ENCODE data around the gene TOMM40L.

Gene TOMM40L

DNA sequence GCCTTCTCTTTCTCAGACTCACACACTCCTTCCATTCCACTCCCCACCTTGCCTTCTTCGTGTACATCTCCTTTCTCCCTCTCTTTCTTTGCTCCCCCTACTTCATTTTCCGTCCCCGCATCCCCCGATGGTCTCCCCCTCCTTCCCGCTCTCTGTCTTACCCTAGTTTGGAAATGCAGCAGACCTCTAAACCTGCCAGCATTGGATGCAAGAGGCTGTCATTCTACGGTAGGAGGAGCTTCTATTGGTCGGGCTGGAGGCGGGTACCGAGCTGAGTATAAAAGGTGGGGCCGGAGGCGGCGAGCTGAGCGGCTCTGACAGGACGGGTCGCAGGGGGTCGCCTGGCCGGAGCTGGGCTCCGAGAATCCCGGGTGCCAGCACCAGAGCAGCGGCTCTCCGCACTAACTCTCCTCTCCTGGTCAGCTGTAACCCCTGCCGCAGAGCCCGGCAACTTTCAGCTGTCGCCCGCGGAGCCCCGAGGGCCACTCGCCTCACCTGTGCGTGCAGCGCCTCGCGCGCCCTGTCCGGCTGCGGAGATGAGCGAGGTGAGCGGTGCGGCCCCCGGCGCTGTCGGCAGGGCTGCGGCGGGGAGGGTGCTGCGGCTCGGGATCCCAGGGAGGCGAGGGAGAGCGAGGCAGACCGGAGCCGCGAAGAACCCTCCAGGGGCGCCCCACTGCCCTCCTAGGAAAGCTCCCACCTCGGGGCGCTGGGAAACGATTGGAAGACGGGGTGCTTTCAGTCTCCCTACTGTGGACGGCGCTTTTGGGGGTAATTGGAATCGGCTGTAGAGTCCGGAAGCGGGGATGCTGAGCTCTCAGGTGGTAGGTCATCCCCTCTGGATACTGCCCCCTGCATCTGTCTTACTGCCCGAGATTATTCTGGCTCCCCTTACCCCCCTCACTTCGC is 32.8 kb downstream of the TOMM40L start, which contains the start of gene PCP4L1:
Gene PCP4L1, plus strand, starts transcription at position 307 of the 906 bp plus-strand sequence. Its CDS starts 230 bp downstream, at position 537.
- TF ChIP-seq JUND (IDR thresholded peaks at IDR 0.05; ENCODE audit: low read depth): no peak
- peak; percentile 94 to 96 for DNase-seq (ENCODE audit: low read depth in 1 of 2, low spot score in 1 of 2)
- in situ Hi-C loops (cut with HindIII; ENCODE audit: low pct_unique_long_range_greater_than_20kb, low sequenced_read_pairs): no loop called here

- no peak for DNase-seq (ENCODE audit: low read depth in 1 of 2, low spot score in 1 of 2)
- no peak for TF ChIP-seq JUND (IDR thresholded peaks at IDR 0.05; ENCODE audit: low read depth)
- in situ Hi-C loops (cut with HindIII; ENCODE audit: low pct_unique_long_range_greater_than_20kb, low sequenced_read_pairs): no loop called here
These were observed 33.5 kb downstream of the TOMM40L start for GRCh38 chr1:161259345-161259702.

DNA sequence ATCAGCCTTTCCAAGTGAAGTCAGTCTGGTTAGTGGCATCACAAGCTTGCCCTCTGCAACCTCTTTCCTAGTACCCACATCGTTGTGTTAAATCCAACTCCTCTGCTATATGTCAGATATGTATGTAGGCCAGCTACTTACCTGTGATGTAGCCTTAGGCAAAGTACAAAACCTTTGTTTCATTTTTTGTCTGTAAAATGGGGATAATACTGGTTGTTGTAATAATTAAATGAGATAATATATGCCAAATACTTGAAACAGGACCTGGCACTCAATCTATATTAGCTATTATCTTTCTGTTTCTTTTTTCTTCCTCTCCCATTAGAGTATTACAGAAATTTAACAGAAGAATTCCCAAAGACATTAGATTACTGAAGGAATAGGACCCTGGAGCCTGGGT is 33.9 kb downstream of the TOMM40L start:
- DNase-seq (ENCODE audit: low read depth in 1 of 2, low spot score in 1 of 2): no peak
- no peak for TF ChIP-seq JUND (IDR thresholded peaks at IDR 0.05; ENCODE audit: low read depth)
- in situ Hi-C loops (cut with HindIII; ENCODE audit: low pct_unique_long_range_greater_than_20kb, low sequenced_read_pairs): no loop called here

- TF ChIP-seq JUND (IDR thresholded peaks at IDR 0.05; ENCODE audit: low read depth): no peak
- peak in 1 of 2 experiments; percentile 51 for DNase-seq (ENCODE audit: low read depth in 1 of 2, low spot score in 1 of 2)
- in situ Hi-C loops (cut with HindIII; ENCODE audit: low pct_unique_long_range_greater_than_20kb, low sequenced_read_pairs): no loop called here
These were observed 34.8 kb downstream of the TOMM40L start for GRCh38 chr1:161260376-161261260.

GRCh38 chr1:161261261-161262235 is 35.7 kb downstream of the TOMM40L start:
- DNase-seq (ENCODE audit: low read depth in 1 of 2, low spot score in 1 of 2): peak in 1 of 2 experiments; percentile 70
- TF ChIP-seq JUND (IDR thresholded peaks at IDR 0.05; ENCODE audit: low read depth): no peak
- in situ Hi-C loops (cut with HindIII; ENCODE audit: low pct_unique_long_range_greater_than_20kb, low sequenced_read_pairs): no loop called here

DNA sequence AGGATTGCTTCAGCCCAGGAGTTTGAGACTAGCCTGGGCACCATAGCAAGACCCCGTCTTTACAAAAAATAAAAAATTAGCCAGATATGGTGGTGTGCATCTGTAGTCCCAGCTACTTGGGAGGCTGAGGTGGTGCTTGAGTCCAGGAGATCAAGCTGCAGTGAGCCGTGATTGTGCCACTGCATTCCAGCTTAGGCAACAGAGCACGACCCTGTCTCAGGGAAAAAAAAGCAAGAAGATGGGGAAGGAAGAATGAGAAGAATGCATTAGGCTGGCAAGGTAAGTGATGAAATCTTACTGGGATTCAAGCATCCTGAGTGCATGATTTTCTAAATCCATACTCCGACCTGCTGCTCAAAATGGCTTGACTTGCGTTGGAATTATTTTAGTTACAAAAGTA is 39.4 kb downstream of the TOMM40L start:
- DNase-seq (ENCODE audit: low read depth in 1 of 2, low spot score in 1 of 2): no peak
- in situ Hi-C loops (cut with HindIII; ENCODE audit: low pct_unique_long_range_greater_than_20kb, low sequenced_read_pairs): no loop called here
- no peak for TF ChIP-seq JUND (IDR thresholded peaks at IDR 0.05; ENCODE audit: low read depth)

DNA sequence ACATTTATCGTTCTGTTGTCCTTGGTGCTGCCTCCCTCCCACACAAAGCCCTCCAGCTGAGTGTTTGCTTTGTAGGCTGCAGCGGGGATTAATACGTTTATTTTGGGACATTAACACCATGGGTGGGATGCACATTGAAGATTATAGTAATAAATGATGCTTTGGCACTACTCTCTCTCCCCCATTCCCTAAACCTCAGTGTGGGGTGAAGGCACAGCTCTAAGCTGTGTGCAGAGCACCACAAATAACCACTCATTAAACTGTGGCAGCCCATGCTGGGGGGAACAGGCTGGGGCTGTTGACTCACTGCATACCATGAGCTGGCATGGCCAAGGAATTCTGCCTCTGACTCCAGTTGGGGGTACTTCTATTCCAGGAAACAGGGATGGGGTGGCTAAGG is 40.3 kb downstream of the TOMM40L start:
- DNase-seq (ENCODE audit: low read depth in 1 of 2, low spot score in 1 of 2): peak in 1 of 2 experiments; percentile 25
- in situ Hi-C loops (cut with HindIII; ENCODE audit: low pct_unique_long_range_greater_than_20kb, low sequenced_read_pairs): no loop called here
- TF ChIP-seq JUND (IDR thresholded peaks at IDR 0.05; ENCODE audit: low read depth): no peak

DNA sequence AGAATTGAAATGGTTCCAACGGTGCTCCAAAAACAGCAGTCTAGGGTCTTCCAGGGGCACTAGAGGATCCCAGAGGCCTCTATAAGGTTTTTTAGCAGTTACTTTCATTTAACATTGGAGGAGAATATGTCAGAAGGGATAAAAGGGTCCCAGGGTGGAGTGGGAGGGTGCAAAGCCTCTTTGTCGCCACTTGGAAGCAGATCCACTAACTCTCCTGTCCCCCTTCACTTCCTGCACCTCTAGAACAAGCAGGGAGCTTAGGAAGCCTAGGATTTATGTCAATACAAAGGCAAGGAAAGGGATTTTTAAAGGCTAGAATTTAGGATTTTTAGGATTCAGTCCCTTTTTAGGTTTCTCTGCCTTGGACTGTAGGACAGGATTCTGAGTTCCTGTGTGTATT is 41.0 kb downstream of the TOMM40L start:
- in situ Hi-C loops (cut with HindIII; ENCODE audit: low pct_unique_long_range_greater_than_20kb, low sequenced_read_pairs): no loop called here
- DNase-seq (ENCODE audit: low read depth in 1 of 2, low spot score in 1 of 2): no peak
- TF ChIP-seq JUND (IDR thresholded peaks at IDR 0.05; ENCODE audit: low read depth): no peak

- no peak for DNase-seq (ENCODE audit: low read depth in 1 of 2, low spot score in 1 of 2)
- in situ Hi-C loops (cut with HindIII; ENCODE audit: low pct_unique_long_range_greater_than_20kb, low sequenced_read_pairs): no loop called here
- no peak for TF ChIP-seq JUND (IDR thresholded peaks at IDR 0.05; ENCODE audit: low read depth)
These were observed 41.5 kb downstream of the TOMM40L start for GRCh38 chr1:161267321-161267720.

DNA sequence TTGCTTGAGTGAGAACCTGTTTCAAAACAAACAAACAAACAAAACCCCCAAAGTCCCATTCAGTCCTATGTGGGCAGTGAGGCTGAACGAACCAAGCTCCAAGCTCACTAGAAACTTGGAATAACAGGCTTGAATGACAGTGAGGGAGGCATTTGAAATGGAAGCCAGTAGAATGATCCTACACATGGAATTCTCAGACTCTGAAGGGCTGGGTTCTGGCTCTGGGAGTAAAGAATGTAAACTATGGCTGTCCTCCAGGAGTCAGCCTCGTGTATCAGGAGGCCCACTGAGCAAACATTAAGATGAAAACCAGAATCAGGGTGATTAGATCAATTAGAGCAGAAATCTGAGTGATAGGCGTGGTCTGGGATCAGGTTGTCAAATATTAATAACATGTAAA is 47.5 kb downstream of the TOMM40L start:
- no peak for TF ChIP-seq JUND (IDR thresholded peaks at IDR 0.05; ENCODE audit: low read depth)
- in situ Hi-C loops (cut with HindIII; ENCODE audit: low pct_unique_long_range_greater_than_20kb, low sequenced_read_pairs): no loop called here
- DNase-seq (ENCODE audit: low read depth in 1 of 2, low spot score in 1 of 2): no peak

DNA sequence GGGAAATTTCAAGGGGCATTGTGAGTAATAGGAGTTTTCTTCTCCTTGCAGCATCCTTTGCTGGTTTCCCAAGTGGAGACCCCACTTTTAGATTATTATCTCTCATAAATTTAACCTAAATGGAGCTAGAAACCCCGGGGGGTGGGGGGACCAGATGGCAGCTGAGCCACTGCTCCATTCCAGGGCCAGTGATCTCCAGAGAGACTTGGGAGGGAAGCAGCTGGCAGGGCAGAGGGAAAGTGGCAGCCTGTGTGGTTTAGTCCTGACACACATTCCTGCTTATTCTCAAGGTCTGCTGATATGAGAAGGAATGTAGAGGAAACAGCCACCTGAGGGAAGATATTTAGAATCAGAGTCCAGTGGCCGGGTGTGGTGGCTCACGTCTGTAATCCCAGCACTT is 49.0 kb downstream of the TOMM40L start:
- no peak for TF ChIP-seq JUND (IDR thresholded peaks at IDR 0.05; ENCODE audit: low read depth)
- in situ Hi-C loops (cut with HindIII; ENCODE audit: low pct_unique_long_range_greater_than_20kb, low sequenced_read_pairs): no loop called here
- DNase-seq (ENCODE audit: low read depth in 1 of 2, low spot score in 1 of 2): no peak

Measured in T47D (cell line).